Right renal cortex interstitium (tissue), 3 donors: ENCODE measurements around the gene PODXL2. TPM values are rescaled to one million over a fixed set of nuclear protein-coding genes. Genes with fewer than 3 reads are reported as not detected.

Experiments used
- DNase-seq, 3 donors: peaks; one replicate each; pipeline ENCODE4 v3.0.0-alpha.2; 2013; ENCODE audit warnings: low read depth in 3 of 3, low spot score in 2 of 3
- polyA plus RNA-seq, 3 donors: library from polyadenylated mRNA; unstranded; fragments of 120-200 nt; gene quantifications; one replicate each; pipeline ENCODE4 v1.2.1, GENCODE V29; 2013; ENCODE audit not compliant: insufficient read length in 3 of 3

PODXL2 gene
- polyA plus RNA-seq, 3 donors: 46.1 to 52.5 (median 48.9) TPM

DNA sequence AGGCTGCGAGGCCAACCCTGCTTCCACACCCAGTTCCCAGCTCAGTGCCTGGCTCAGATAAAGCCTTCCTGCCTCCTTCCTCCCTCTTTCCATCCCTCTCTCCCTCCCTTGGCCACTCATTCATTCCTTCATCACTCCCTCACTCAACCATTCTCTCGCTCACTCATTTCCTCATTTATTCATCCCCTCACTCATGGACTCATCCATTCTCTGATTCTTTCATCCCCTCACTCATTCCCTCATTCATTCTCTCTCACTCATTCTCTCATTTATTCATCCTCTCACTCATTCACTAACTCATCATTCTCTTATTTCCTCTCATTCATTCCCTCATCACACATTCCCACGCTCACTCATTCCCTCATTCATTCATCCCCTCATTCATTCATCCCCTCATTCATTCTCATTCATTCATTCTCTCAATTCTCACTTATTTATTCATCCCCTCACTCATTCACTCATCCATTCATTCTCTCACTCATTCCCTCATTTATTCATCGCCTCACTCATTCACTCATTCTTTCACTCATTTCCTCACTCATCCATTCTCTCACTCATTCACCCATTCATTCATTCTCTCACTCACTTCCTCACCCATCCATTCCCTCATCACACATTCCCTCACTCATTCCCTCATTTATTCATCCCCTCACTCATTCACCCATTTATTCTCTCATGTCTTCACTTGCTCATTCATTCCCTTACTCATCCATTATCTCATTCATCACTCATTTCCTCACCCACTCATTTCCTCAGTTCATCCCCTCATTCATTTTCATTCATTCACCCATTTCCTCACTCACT, 56.9 kb downstream of the PODXL2 start:
- no peak for DNase-seq

DNA sequence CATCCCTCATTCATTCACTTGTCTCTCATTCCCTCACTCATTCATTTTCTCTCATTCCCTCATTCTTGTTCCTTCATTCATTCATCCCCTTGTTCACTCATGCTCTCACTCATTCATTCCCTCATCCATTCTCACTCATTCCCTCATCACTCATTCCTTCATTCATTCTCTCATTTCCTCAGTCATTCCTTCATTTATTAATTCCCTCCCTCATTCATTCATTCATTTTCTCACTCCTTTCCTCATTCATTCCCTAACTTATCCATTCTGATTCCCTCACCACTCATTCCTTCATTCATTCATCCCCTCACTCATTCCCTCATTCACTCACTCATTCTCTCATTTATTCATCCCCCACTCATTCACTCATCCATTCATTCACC, 57.5 kb downstream of the PODXL2 start:
- no peak for DNase-seq

DNA sequence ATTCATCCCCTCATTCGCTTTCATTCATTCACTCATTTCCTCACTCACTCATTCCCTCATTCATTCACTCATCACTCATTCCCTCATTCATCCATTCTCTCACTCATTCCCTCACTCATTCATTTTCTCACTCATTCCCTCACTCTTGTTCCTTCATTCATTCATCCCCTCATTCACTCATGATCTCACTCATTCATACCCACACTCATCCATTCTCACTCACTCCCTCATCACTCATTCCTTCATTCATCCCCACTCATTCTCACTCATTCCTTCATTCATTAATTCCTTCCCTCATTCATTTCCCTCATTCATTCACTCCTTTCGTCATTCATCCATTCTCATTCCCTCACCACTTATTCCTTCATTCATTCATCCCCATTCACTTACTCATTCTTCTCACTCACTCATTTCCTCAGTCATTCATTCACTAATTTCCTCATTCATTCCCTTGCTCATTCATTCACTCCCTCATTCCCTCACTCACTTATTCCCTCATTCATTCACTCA, 58.3 kb downstream of the PODXL2 start:
- DNase-seq: no peak

DNA sequence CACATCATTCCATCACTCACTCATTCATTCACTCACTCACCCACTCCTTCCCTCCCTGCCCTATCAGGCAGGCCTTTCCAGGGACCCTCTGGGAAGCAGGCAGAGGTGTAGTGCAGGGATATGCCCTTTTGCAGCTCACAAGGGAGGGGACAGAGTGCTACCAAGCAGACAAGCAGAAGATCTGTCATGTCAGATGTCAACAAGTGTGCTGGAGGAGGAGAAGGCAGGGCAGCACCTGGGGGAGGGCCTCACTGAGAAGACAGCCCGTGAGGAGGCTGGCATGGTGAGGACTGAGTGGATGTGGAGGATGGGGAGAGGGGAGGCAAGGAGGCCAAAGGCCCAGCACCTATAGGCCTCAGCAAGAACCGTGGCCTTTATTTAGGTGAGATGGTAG, 59.0 kb downstream of the PODXL2 start:
- DNase-seq: no peak

DNA sequence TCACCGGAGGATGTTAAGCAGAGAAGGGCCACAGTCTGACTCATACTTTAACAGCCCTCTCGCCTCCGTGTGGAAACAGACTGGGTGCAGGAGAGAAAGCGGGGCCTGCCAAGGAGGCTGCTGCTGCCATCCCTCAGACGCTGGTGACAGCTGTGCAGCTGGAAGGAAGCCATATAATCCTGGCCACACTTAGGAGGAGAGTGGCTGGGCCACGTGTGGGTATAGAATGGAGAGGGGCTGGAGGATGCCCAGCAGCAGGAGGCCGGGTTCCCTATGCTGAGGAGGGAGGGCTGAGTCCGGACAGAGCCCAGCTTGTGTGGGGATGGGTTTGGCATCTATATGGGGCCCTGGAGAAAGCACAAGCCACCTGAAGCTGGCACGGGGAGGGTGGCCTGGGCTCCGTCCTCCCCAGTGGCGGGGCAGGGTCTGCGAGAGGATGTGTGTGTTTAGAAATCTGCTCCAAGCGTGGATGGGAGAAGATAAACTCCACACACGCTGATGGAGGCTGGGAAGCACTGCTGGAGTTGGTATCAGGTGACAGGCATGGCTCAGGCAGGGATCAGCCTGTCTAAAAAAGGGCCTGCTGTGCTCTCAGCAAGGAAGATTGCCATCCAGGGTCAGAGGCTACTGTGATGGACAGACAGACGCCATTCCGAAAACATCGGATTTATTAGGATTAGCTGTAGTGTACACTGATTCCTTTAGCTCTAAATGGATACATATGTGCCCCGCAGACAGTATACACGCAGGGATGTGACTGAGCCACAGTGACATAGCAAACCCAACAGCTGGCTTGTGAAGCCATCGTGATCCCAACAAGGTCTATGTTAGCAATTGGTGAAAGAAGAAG, 59.7 kb downstream of the PODXL2 start:
- DNase-seq: no peak

DNA sequence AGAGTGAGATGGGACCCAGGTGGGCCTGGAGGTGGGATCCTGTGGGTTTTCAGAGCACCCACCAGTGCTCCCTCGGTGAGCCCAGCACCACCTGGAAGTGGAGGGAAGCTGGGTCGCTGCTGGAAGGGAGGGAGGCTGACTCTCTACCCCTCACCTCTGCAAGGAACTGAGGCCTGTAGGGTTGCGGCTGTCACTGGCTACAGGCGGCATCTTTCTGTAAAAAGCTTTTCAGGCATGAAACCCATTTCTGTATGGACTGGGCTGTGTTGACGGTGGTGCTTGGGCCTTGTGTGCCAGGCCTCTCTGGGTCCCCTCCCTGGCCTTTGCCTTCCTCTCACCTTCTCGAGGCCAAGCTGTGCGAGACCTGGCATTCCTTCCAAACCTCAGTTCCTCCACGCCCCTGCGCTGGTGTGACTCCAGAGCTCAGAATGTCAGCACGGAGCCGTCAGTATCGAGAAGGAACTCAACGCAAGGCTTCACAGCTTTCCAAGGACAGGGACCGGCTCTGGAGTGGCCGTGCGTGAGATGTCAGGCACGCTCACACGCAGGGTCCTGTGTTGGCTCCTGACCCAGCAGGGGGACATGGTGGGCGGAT, 60.4 kb downstream of the PODXL2 start:
- no peak for DNase-seq

DNA sequence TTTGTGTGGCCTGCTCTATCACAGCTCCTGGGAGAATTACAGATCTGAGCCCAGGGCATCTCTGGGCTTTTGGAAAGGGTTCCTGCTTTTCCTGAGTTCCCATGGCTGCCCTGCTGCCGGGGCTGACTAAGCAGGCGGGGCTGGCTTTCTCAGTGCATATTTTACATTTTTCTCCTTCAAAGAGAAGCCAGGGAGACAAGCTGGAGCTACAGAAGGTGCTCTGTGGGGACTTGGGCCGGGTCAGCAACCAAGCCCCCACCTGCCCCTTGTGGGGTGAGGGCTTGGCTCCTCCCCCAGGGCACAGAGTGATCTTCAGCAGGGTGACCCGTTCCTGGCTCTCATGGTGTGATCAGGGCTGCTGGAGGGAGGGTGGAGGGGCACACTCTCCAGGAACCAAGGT, 61.1 kb downstream of the PODXL2 start:
- DNase-seq: no peak

DNA sequence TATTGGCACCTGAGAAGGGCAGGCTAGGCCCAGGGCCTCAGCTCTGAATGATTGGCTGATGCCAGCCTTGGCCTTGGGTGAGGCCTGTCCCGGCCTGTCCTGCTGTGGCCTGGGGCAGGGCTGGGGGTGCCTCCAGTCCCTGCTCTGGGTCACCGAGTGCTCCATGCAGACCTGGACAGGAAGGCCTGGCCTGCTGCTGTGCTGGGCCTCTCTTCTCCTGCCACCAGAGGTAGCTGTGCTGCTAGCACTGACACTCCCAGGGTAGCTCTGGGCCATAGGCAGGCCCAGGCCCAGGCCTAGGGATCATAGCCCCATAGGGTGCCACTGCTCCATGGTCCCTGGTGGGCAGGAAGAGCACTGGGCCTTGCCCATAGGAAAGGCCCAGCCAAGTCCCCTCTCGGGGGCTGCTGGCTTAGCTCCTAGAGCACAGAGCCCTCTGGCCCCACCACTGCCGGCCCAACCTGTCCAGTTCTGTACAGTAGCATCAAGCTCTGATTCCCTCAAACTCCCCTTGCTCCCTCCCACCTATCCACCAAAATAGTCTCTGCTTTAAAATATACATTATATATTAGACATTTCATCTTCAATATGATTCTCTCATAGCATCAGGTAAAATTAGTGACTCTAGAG, 62.0 kb downstream of the PODXL2 start:
- DNase-seq: no peak

DNA sequence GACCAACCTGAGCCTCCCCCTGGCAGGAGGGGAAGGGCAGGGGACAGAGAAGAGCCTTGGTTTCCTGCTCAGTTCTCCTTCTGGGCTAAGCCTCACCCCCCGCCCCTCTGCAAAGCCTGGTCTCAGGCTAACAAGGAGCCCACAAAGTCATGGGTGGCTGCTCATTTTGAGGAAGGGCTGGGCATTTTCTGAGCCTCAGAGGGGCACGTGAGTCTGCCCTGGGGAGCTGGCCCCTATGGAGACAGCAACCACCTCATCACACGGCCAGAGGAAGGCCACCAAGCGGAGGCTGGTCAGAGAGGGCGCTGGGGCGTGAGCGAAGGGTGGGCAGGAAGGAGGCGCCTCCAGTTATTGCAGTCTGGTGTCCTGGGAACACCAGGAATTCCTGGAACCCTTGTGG, 62.5 kb downstream of the PODXL2 start:
- no peak for DNase-seq

DNA sequence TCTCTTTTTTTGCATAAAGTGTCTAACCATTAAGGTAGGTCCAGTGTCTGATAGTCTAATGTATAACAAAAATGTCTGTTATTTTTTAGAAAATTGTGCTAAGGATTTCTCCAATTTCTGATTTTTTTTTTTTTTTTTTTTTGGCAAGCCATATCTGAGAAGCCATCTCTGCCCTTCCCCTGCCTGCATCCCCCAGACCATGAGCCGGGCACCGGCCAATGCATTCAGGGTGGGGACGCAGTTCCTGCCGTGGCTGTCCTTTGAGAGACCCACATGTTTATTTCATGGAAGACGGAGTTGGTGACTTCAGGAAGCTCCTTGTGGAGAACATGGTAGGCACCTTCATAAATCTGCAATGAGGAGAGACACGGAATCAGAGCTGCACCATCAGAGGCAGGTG, 63.0 kb downstream of the PODXL2 start:
- DNase-seq: no peak

DNA sequence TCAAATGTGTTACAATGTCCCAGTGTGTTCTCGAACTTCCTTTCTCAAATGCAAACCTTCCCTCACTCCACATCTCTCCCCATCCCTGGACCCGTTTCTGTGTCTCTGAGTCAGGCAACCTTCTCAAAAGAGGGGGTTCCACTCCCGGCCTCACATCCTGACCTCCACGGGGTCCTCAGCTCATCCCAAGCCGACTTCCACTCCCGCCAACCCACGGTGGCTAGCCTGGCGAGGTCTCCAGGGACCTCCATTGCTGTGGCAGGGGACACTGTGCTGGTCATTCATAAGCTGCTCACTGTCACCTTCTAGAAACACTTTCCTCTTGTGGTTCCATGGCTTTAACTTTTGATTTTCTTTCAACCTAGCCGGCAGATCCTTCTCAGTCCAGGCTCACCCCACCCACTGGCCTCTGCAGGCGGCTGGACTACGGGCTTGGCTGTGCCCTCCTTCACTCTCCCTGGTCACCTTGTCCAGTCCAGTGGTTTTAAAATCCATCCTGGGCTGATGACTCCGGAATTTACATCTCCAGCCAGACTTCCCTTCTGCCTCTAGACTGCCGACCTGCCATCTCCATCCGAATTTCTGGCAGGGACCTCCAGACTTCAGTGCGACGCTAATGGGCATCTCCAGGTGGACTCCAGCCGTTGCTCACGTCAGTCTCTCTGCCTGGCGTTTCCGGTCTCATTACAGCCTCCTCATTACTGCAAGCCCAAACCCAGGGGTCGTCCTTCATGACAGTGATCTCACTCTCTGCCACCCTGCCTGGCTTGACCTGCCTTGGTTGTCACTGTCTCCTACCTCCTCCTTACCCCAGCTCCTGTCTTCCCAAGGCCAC, 63.7 kb downstream of the PODXL2 start:
- no peak for DNase-seq

DNA sequence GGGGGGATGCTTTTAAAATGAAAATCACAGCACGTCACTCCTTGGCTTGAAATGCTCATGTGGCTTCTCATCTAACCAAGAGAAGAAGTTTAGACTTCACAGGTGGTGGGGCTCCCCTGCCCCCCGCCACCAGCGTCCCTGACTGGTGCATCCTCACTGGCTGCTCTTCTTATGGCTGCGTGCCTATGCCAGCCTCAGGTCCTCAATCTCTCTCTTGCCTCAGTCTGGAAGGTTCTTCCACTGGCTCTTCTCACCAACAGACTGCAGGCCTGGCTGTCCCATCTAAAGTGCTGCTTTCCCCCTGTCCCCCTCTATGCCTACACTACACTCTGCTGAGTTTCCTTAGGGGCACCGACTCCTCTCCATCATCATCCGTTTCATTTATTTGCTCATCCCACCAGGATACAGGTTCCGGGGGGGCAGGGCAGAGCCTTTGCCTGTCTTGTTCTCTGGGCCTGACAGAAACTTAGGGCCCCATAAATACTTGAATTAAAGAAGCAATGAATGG, 64.4 kb downstream of the PODXL2 start:
- DNase-seq: no peak

DNA sequence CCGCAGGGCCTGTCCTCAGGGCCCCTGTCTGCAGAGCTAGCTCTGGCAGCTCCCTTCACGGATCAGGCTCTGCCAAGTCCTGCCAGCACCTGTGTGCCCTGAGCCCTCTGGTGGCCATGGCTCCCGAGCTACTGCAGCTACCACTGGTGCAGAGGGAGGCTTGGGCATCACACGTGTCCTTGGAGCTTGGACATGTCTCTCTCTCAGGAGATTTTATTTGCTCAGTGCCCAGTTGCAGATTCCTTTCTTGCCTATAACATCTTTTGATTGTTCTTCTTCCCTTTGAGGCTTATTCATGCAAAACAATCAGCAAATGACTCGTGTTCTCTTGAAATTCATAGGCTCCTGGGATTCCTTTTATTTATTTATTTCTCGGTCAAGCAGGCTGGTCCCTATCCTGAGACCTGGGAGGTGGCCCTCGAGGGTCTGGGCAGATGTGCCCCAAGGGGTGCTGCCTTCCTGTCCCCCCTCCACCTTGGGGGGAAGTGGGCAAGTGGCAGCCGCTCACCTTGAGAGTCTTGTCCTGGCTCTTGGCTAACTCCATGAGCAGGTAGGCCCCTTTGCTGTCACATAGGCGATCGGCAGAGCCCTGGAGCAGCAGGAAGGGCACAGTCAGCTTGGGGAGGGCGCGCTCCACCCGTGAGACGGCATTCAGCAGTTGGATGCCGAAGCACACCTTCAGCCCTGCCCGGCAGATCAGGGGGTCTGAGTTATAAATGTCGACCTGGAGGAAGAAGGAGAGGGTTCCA, 65.7 kb downstream of the PODXL2 start:
- no peak for DNase-seq

DNA sequence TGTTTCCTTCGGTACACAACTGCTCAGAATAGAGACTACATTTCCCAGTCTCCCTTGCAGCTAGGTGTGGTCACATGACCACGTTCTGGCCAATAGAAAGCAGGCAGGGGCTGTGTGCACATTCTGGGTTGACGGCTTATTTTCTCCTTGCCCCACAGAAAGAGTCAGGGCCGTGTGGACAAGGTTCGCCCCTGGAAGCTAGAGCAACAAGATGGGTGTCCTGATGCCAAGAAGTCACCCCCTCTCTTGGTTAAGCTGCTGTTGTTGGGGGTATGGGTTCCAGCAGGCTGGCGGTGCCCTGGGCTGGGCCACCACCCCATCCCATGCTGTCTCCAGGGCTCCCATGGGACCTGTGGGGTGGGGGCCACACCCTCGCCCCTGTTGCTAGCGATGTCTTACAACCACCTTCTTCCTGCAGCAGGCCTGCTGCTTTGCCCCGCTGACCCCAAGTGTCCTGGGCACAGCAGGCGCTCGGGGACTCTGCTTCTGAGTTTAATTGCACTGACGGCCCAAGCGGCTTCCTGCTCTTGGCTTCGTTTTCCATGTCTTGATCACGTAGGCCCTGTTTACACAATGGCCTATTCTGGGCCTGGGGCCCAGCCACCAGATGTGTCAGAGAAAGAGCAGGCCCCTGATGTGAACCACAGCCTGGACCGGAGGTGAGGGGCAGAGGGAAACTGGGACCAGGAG, 68.7 kb downstream of the PODXL2 start:
- DNase-seq: peak in 1 of 3 donors; percentile 63

DNA sequence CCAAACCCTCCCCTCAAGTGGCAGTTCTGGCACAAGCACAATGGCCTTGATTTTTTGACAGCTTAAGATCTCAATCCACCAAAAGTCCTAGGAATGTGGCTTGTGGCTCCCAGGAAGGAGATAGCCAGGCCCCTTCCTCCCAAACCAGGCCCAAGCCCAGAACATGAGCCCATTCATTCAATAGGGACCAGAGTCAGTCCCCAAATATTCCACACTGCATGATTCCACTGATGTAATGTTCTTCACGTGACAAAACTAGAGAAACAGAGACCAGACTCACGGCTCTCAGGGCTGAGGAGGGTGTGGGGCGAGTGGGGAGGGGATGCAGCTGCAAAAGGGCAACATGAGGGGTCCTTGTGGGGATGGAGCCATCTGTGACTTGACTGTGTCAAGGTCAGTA, 69.3 kb downstream of the PODXL2 start:
- DNase-seq: no peak

DNA sequence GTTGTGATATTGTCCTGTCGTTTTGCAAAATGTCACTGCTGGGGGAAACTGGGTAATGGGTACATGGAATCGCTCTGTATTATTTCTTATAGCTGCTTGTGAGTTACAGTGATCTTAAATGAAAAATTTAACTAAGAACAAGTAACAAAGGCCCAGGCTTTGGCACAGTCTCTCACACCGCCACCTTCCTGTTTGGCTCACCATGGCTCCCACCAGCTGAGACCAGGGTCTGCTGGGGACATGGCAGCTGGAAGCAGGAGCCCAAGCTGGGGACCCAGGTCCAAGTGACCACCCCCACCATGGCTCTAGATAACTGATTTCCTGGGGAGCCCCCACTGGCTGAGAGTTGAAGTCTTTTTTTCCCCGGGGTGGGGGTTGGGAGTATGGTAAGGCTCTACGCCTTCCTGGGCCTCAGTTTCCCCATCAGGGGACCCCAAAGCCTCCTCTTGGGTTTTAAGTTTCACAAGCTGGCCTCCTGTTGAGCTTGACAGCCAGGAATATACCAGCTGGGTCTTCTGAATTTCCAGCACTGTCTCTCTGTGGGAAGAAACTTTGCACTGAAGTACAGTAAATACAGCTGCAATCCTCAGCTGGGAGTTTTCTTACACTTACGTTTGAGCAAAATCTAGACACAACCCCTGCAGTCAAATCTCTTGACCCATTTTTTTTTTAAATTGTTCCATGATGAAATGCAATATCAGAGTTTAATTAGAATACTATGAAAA, 69.9 kb downstream of the PODXL2 start:
- no peak for DNase-seq

DNA sequence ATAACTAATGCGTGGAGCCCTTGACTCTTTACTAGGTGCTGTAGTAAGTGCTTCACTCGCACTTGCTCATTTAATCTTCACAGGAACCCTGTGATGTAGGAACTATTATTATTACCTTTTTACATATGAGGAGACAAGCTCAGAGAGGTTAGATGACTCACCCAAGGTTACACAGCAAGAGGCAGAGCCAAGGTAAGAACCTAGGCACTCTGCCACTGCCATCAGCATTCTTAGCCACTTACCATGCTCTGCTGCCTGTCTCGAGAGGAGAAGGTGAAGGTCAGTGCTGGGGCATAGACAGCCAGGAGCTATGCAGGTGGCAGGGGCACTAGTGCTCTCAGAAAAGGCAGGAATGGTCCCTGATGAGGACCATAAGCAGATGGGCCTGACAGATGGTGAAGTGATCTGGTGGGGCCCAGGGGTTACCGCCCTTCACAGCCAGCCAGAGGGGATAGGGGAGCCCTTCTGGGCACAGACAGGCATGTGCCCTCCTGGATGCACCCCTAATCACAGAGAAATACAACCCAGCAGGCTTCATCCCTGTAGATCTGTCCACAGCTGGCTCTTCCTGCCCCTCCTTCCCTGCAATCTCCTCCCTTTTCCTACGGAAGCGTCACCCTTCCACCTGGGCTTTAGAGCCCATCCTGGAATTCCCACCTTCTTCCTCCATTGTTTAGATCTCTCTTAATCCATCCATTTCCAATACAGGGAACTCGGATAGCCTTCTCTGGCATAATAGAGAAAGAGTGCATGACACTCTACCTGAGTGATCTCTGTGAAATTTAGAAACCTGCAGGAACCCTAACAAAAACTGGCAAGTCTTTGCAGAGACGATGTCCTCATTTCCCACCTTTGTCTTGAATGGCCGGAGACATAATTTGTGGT, 70.7 kb downstream of the PODXL2 start:
- no peak for DNase-seq
